Trophoblast cell (in vitro differentiated cells and primary cell): ENCODE results near the gene TMEM170A. TPM values are rescaled to one million over a fixed set of nuclear protein-coding genes. Genes with fewer than 3 reads are reported as not detected.

ENCODE experiments used
- DNase-seq, 2 donors: peaks; one replicate each; pipeline ENCODE4 v3.0.0-alpha.2; 2016
- H2AFZ ChIP-seq: 2 replicates; pipeline ENCODE4 v1.6.1; 2013; ENCODE audit warnings: low read length, moderate library complexity, mild to moderate bottlenecking; ENCODE audit not compliant: insufficient read depth, poor library complexity
- H2AK5ac ChIP-seq: 2 replicates; pipeline ENCODE4 v1.6.1; 2013; ENCODE audit warnings: mild to moderate bottlenecking, low read length
- H2BK120ac ChIP-seq: 2 replicates; pipeline ENCODE4 v1.6.1; 2013; ENCODE audit warnings: low read length, mild to moderate bottlenecking, moderate library complexity; ENCODE audit not compliant: insufficient read depth, poor library complexity
- H2BK12ac ChIP-seq: 2 replicates; pipeline ENCODE4 v1.6.1; 2013; ENCODE audit warnings: mild to moderate bottlenecking, low read length, moderate library complexity
- H2BK5ac ChIP-seq: 2 replicates; pipeline ENCODE4 v1.6.1; 2013; ENCODE audit warnings: low read length, low read depth, moderate library complexity, mild to moderate bottlenecking; ENCODE audit not compliant: poor library complexity
- H3K14ac ChIP-seq: 2 replicates; pipeline ENCODE4 v1.6.1; 2013; ENCODE audit warnings: mild to moderate bottlenecking, low read length
- H3K18ac ChIP-seq: 2 replicates; pipeline ENCODE4 v1.6.1; 2013; ENCODE audit warnings: mild to moderate bottlenecking, low read length
- H3K23ac ChIP-seq: 2 replicates; pipeline ENCODE4 v1.6.1; 2013; ENCODE audit warnings: low read length
- H3K27ac ChIP-seq: 2 replicates; pipeline ENCODE4 v1.5.1; 2013; ENCODE audit warnings: low read depth, mild to moderate bottlenecking, inconsistent platforms, low read length, moderate library complexity
- H3K27me3 ChIP-seq: 2 replicates; pipeline ENCODE4 v1.6.1; 2013; ENCODE audit warnings: inconsistent platforms, mild to moderate bottlenecking, low read length, moderate library complexity; ENCODE audit not compliant: insufficient read depth
- H3K36me3 ChIP-seq, 2 experiments: 1 replicate in 1 of 2; 2 replicates in 1 of 2; pipeline ENCODE4 v1.6.1; 2013; ENCODE audit warnings: low read length in 2 of 2, mild to moderate bottlenecking in 2 of 2, moderate library complexity in 1 of 2; ENCODE audit not compliant: insufficient read depth in 2 of 2, control insufficient read depth in 1 of 2
- H3K4ac ChIP-seq: 2 replicates; pipeline ENCODE4 v1.6.1; 2013; ENCODE audit warnings: low read depth, mild to moderate bottlenecking, low read length, moderate library complexity
- H3K4me1 ChIP-seq, 2 experiments: 1 replicate in 1 of 2; 2 replicates in 1 of 2; pipeline ENCODE4 v1.6.1; 2013; ENCODE audit warnings: low read length in 2 of 2, mild to moderate bottlenecking in 2 of 2, moderate library complexity in 1 of 2; ENCODE audit not compliant: insufficient read depth in 2 of 2, control insufficient read depth in 1 of 2
- H3K4me2 ChIP-seq: 2 replicates; pipeline ENCODE4 v1.6.1; 2013; ENCODE audit warnings: inconsistent platforms, mild to moderate bottlenecking, low read length, moderate library complexity
- H3K4me3 ChIP-seq: 2 replicates; pipeline ENCODE4 v1.5.1; 2013; ENCODE audit warnings: mild to moderate bottlenecking, low read depth, low read length, inconsistent platforms
- H3K79me1 ChIP-seq: one replicate; pipeline ENCODE4 v1.6.1; 2013; ENCODE audit warnings: low read length
- H3K79me2 ChIP-seq: 2 replicates; pipeline ENCODE4 v1.6.1; 2013; ENCODE audit warnings: low read length, mild to moderate bottlenecking; ENCODE audit not compliant: control insufficient read depth, insufficient read depth, poor library complexity
- H3K9ac ChIP-seq: 2 replicates; pipeline ENCODE4 v1.6.1; 2013; ENCODE audit warnings: mild to moderate bottlenecking, low read length
- H3K9me3 ChIP-seq: 2 replicates; pipeline ENCODE4 v1.6.1; 2013; ENCODE audit warnings: low read depth, mild to moderate bottlenecking, control low read depth, inconsistent platforms, low read length; ENCODE audit not compliant: insufficient read depth
- H4K12ac ChIP-seq: 2 replicates; pipeline ENCODE4 v1.6.1; 2013; ENCODE audit warnings: low read depth, mild to moderate bottlenecking, low read length, moderate library complexity
- H4K8ac ChIP-seq: 2 replicates; pipeline ENCODE4 v1.6.1; 2013; ENCODE audit warnings: low read depth, mild to moderate bottlenecking, low read length, moderate library complexity
- H4K91ac ChIP-seq: one replicate; pipeline ENCODE4 v1.6.1; 2013; ENCODE audit warnings: low read depth, mild to moderate bottlenecking, low read length, moderate library complexity
- WGBS: extraction: QIAGEN DNeasy Blood & Tissue Kit; methylation state at CpG from one replicate; pipeline ENCODE4 v1.1.7; 2013; ENCODE audit warnings: missing lambda C conversion rate; ENCODE audit not compliant: insufficient read length, insufficient coverage; ENCODE audit errors: extremely low coverage; 5-methylcytosine and 5-hydroxymethylcytosine counted together
- polyA plus RNA-seq: library from polyadenylated mRNA; stranded (reverse); fragments of 200-250 nt; gene quantifications from 2 replicates; pipeline ENCODE4 v1.2.3, GENCODE V29; 2013

The TMEM170A gene, protein sequence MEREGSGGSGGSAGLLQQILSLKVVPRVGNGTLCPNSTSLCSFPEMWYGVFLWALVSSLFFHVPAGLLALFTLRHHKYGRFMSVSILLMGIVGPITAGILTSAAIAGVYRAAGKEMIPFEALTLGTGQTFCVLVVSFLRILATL
- 18.0 and 18.2 TPM in 2 replicates for polyA plus RNA-seq

DNA sequence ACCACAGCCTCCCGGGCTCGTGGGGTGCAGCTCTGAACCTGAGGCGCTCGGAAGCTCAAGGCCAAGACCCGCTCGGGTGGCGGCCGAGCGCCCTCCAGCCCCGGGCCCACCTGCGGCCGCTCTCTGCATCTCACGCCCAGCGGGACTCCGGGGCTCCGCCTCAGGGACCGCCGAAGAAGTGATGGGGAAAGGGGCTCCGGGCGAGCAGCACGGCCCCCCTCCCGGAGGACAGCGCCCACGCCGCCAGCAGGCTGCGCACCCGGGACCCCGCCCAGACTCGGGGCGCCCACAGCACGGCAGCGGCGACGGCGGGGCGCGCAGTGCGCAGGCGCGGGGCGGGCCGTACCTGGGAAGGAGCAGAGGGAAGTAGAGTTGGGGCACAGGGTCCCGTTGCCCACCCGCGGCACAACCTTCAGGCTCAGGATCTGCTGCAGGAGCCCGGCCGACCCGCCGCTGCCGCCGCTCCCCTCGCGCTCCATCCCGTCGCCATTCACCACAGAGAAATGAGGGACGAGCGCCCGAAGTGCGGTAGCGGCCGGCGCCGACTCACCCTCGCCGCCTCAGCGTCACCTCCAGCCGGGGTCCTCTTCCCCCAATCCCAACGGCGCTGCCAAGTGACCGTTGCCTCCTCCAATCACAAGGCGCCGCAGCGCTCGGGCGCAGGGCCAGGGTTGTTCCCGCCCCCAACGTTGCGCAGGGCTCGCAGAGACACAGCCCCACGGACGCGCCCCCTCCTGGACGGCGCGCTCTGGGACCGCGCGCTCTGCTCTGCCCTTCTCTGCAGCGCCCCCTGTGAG, at the start of gene TMEM170A:
TSS of gene TMEM170A (minus strand) at position 568 of the 797 bp plus-strand sequence. CDS start at position 479, 89 bp downstream.
- DNase-seq, result peak; percentile 99 to 100
- Histone ChIP-seq H3K9me3 (no peaks in the 10 kb centered on the region), H3K4ac (peak within 1 kb of the TSS; percentile 90), H4K8ac (peak within 1 kb of the TSS; percentile 96), H3K79me1 (peaks cover 6% of the 10 kb centered on the region), H2AK5ac (no peak within 1 kb of the TSS), H2BK12ac (no peak within 1 kb of the TSS), H3K36me3 (peaks cover 2 to 3% of the 10 kb centered on the region in 2 experiments), H2BK120ac (peak within 1 kb of the TSS; percentile 62), H3K27ac (peak within 1 kb of the TSS; percentile 88), H3K18ac (peak within 1 kb of the TSS; percentile 88), H3K4me1 (peaks cover 0 to 2% of the 10 kb centered on the region in 2 experiments), H3K23ac (no peak within 1 kb of the TSS), H3K9ac (peak within 1 kb of the TSS; percentile 97), H4K12ac (peak within 1 kb of the TSS; percentile 79), H3K4me3 (peak within 1 kb of the TSS; percentile 99), H3K79me2 (peaks cover 14% of the 10 kb centered on the region), H2AFZ (peak within 1 kb of the TSS; percentile 72), H3K27me3 (no peaks in the 10 kb centered on the region), H3K4me2 (peak within 1 kb of the TSS; percentile 99), H3K14ac (peak within 1 kb of the TSS; percentile 54), H4K91ac (peak within 1 kb of the TSS; percentile 82), H2BK5ac (peak within 1 kb of the TSS; percentile 79)
- no CpG with 5 or more reads among the region's 89 CpGs for WGBS

DNA sequence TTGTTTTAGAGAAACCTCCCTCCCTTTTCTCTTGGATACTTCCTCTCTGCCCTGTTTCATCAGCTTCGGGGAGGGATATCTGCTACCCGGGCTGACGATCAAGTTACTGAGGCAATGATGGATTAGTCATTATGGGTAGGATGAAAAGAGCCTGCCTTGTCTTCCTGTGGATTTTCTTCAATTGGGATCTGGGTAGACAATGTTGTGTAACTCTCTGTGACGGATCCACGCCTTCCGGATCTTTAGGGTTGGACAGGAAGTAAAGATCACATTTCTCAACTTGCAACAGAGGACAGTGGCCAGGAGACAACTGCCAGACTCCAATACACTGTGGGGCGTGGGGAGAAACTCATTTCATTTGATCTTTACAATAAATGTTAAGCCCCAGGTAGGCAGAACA, 42.1 kb upstream of the TMEM170A start:
- Histone ChIP-seq H4K91ac (no peak overlapping the region), H3K79me1 (no peaks in the 10 kb centered on the region)

DNA sequence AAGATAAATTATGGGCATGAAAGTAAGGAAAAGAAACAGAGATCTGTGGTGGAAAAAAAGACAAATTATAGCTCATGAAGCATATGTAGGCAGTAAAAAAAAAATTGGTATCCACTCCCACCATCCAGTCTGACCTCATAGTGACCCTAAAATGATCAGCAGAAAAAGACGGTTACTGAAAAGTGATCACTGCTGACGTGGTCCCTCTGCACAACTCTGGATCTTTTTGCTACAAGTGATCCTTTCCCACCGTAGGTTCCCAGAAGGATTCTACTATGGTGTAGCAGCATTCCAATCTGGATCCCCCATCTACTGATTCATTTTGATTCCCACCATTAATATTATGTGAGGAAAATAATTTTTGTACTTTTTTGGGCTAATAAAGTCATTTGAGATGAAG, 41.6 kb upstream of the TMEM170A start:
- Histone ChIP-seq H3K27ac (no peak overlapping the region), H4K91ac (no peak overlapping the region), H3K9me3 (no peaks in the 10 kb centered on the region), H3K4ac (no peak overlapping the region), H3K18ac (no peak overlapping the region), H2BK12ac (no peak overlapping the region), H2BK120ac (no peak overlapping the region), H3K79me1 (no peaks in the 10 kb centered on the region), H3K23ac (no peak overlapping the region), H4K12ac (no peak overlapping the region), H3K14ac (no peak overlapping the region), H3K27me3 (no peaks in the 10 kb centered on the region), H2AFZ (no peak overlapping the region), H2AK5ac (no peak overlapping the region), H3K36me3 (no peaks in the 10 kb centered on the region), H2BK5ac (no peak overlapping the region), H4K8ac (no peak overlapping the region), H3K4me2 (no peak overlapping the region), H3K9ac (no peak overlapping the region), H3K79me2 (no peaks in the 10 kb centered on the region), H3K4me3 (no peak overlapping the region), H3K4me1 (peaks cover 0 to 3% of the 10 kb centered on the region in 2 experiments)
- WGBS, result no CpG with 5 or more reads among the region's 3 CpGs
- no peak for DNase-seq

More for the DNA sequence above, 42.1 kb upstream of the TMEM170A start:
- Histone ChIP-seq H2BK120ac (no peak overlapping the region), H3K27ac (no peak overlapping the region), H3K23ac (no peak overlapping the region), H3K14ac (no peak overlapping the region), H3K79me2 (no peaks in the 10 kb centered on the region), H3K9ac (no peak overlapping the region), H4K8ac (no peak overlapping the region), H2AFZ (no peak overlapping the region), H4K12ac (no peak overlapping the region), H2BK5ac (no peak overlapping the region), H2AK5ac (no peak overlapping the region), H3K36me3 (no peaks in the 10 kb centered on the region), H3K18ac (no peak overlapping the region), H3K4me1 (peaks cover 0 to 3% of the 10 kb centered on the region in 2 experiments), H3K27me3 (no peaks in the 10 kb centered on the region), H2BK12ac (no peak overlapping the region), H3K4me3 (no peak overlapping the region), H3K4ac (no peak overlapping the region), H3K9me3 (no peaks in the 10 kb centered on the region), H3K4me2 (no peak overlapping the region)
- DNase-seq, result peak; percentile 52 to 73
- WGBS, result no CpG with 5 or more reads among the region's 7 CpGs

DNA sequence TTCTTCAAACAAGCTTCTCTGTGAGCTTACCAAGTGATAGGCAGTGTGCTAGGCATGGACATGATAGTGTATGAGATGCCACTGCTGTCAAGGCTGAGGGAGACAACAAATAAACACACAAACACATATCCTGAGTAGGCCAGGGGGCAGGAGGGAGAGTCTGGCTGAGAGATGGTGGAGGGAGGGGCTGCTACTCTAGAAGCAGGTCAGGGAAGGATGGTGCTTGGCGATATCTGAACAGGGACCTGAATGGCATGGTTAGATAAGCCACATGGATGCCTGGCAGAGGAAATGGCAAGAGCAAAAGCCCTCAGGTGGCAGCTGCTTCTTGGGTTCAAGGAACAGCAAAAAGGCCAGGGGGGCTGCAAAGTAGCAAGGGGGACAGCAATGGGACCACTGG, 39.3 kb upstream of the TMEM170A start:
- Histone ChIP-seq H3K18ac (no peak overlapping the region), H2BK12ac (no peak overlapping the region), H3K14ac (no peak overlapping the region), H4K8ac (no peak overlapping the region), H2AK5ac (no peak overlapping the region), H3K4me1 (peaks cover 0 to 3% of the 10 kb centered on the region in 2 experiments), H3K9me3 (no peaks in the 10 kb centered on the region), H4K91ac (no peak overlapping the region), H3K4me3 (no peak overlapping the region), H2AFZ (no peak overlapping the region), H4K12ac (no peak overlapping the region), H3K9ac (no peak overlapping the region), H3K23ac (no peak overlapping the region), H3K4ac (no peak overlapping the region), H3K79me2 (no peaks in the 10 kb centered on the region), H3K36me3 (no peaks in the 10 kb centered on the region), H3K27ac (no peak overlapping the region), H2BK120ac (no peak overlapping the region), H3K27me3 (no peaks in the 10 kb centered on the region), H3K79me1 (no peaks in the 10 kb centered on the region), H3K4me2 (no peak overlapping the region), H2BK5ac (no peak overlapping the region)
- WGBS, result no CpG with 5 or more reads among the region's 1 CpG
- DNase-seq, result no peak
